Measurements from ENCODE around the gene NMT1. TPM values are rescaled to one million over a fixed set of nuclear protein-coding genes. Genes with fewer than 3 reads are reported as not detected.

The NMT1 gene
- total RNA-seq, 1 experiment from 2014 or later: 173 TPM

DNA sequence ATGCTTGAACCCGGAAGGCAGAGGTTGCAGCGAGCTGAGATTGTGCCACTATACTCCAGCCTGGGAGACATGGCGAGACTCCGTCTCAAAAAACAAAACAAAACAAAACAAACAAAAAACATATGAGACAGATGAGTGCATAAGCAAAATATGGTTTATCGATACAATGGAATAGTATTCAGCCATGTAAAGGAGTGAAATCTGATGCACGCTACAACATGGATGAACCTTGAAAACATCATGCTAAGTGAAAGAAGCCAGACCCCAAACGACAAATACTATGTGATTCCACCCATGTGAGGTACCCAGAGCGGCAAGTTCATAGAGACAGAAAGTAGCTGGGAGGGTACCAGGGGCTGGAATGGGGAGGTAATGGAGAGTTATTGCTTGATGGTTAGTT, 64.4 kb downstream of the NMT1 start:
- peak overlapping the region; percentile 13 for H3K27ac Mint-ChIP-seq (ENCODE audit: unreplicated experiment)

DNA sequence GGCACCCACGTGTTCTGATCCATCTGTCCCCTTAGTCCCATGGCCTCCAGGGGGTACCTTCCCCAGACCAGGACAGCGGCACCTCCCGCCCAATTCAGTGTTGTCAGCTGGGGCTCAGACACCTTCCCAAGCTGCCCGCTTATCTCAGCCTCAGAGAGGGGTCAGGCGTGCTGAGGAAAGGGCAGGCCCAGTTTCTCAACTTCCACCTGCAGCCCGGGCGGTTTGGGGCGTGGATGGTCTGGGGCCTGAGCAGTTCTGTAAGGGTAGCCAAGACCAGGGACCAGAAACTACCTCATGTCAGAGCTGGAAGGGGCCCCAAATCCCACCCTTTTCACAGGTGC, 66.1 kb downstream of the NMT1 start:
- Mint-ChIP-seq H3K27ac (ENCODE audit: unreplicated experiment) (peak overlapping the region; percentile 97), H3K36me3 (ENCODE audit: insufficient read depth, unreplicated experiment) (peaks cover 42% of the 10 kb centered on the region), H3K4me1 (ENCODE audit: low read depth, unreplicated experiment) (peaks cover 44% of the 10 kb centered on the region), H3K27me3 (ENCODE audit: insufficient read depth, unreplicated experiment) (no peaks in the 10 kb centered on the region), H3K9me3 (ENCODE audit: unreplicated experiment) (no peaks in the 10 kb centered on the region), H3K4me3 (ENCODE audit: unreplicated experiment) (peak overlapping the region; percentile 23)
- H3K27me3 ChIP-seq (replicated peaks; ENCODE audit: control insufficient read depth, insufficient read depth, low read length): no peaks in the 10 kb centered on the region
- no peaks in the 10 kb centered on the region; the same call in 1 of the 2 replicates for H3K36me3 ChIP-seq (ENCODE audit: control insufficient read depth, insufficient read depth, low read length)
- peaks cover 75% of the 10 kb centered on the region for H3K4me1 ChIP-seq
- no TSS peak for BruUV-seq (replicated peaks)
- DNase-seq: no peak
- H3K4me3 ChIP-seq (ENCODE audit: low read depth, low read length): no peak overlapping the region
- ChIA-PET CTCF (interaction anchor here (0.6 to 1.3 kb wide), 2 partner anchors 8 to 169 kb away, joined by 3 to 5 read pairs; partner anchors contain the start of gene ACBD4), POLR2A (interaction anchor here (1.4 kb wide), 1 partner anchor 21 kb away, joined by 3 read pairs; the partner anchor contains the start of gene HEXIM1)
- H3K9me3 ChIP-seq: no peaks in the 10 kb centered on the region
- TF ChIP-seq, protein P1, sequence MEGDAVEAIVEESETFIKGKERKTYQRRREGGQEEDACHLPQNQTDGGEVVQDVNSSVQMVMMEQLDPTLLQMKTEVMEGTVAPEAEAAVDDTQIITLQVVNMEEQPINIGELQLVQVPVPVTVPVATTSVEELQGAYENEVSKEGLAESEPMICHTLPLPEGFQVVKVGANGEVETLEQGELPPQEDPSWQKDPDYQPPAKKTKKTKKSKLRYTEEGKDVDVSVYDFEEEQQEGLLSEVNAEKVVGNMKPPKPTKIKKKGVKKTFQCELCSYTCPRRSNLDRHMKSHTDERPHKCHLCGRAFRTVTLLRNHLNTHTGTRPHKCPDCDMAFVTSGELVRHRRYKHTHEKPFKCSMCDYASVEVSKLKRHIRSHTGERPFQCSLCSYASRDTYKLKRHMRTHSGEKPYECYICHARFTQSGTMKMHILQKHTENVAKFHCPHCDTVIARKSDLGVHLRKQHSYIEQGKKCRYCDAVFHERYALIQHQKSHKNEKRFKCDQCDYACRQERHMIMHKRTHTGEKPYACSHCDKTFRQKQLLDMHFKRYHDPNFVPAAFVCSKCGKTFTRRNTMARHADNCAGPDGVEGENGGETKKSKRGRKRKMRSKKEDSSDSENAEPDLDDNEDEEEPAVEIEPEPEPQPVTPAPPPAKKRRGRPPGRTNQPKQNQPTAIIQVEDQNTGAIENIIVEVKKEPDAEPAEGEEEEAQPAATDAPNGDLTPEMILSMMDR (IDR thresholded peaks at IDR 0.05; ENCODE audit: insufficient read depth in 1 of 2, low read depth in 1 of 2, low read length in 1 of 2, severe bottlenecking in 1 of 2, unreplicated experiment in 1 of 2): no peak
- intact Hi-C loops (cut with micrococcal nuclease; ENCODE audit: unreplicated experiment): no loop called here

More for the DNA sequence above, 64.4 kb downstream of the NMT1 start:
- no peaks in the 10 kb centered on the region for H3K27me3 Mint-ChIP-seq (ENCODE audit: insufficient read depth, unreplicated experiment)
- no peak for DNase-seq
- no peaks in the 10 kb centered on the region; the same call in 1 of the 2 replicates for H3K36me3 ChIP-seq (ENCODE audit: control insufficient read depth, insufficient read depth, low read length)
- no peak overlapping the region for H3K4me3 Mint-ChIP-seq (ENCODE audit: unreplicated experiment)
- ChIA-PET CTCF (interaction anchor here (2.7 kb wide), 1 partner anchor 10 kb away, joined by 8 read pairs; the partner anchor contains the start of gene ACBD4), POLR2A (no interaction called here)
- H3K4me1 ChIP-seq: peaks cover 69% of the 10 kb centered on the region
- H3K4me3 ChIP-seq (ENCODE audit: low read depth, low read length): no peak overlapping the region
- intact Hi-C loops (cut with micrococcal nuclease; ENCODE audit: unreplicated experiment): no loop called here
- H3K9me3 ChIP-seq: no peaks in the 10 kb centered on the region
- no TSS peak for BruUV-seq (replicated peaks)
- H3K27me3 ChIP-seq (replicated peaks; ENCODE audit: control insufficient read depth, insufficient read depth, low read length): no peaks in the 10 kb centered on the region
- H3K9me3 Mint-ChIP-seq (ENCODE audit: unreplicated experiment): no peaks in the 10 kb centered on the region
- H3K36me3 Mint-ChIP-seq (ENCODE audit: insufficient read depth, unreplicated experiment): peaks cover 39% of the 10 kb centered on the region
- TF ChIP-seq, protein P1 (IDR thresholded peaks at IDR 0.05; ENCODE audit: insufficient read depth in 1 of 2, low read depth in 1 of 2, low read length in 1 of 2, severe bottlenecking in 1 of 2, unreplicated experiment in 1 of 2): no peak
- H3K4me1 Mint-ChIP-seq (ENCODE audit: low read depth, unreplicated experiment): peaks cover 34% of the 10 kb centered on the region

DNA sequence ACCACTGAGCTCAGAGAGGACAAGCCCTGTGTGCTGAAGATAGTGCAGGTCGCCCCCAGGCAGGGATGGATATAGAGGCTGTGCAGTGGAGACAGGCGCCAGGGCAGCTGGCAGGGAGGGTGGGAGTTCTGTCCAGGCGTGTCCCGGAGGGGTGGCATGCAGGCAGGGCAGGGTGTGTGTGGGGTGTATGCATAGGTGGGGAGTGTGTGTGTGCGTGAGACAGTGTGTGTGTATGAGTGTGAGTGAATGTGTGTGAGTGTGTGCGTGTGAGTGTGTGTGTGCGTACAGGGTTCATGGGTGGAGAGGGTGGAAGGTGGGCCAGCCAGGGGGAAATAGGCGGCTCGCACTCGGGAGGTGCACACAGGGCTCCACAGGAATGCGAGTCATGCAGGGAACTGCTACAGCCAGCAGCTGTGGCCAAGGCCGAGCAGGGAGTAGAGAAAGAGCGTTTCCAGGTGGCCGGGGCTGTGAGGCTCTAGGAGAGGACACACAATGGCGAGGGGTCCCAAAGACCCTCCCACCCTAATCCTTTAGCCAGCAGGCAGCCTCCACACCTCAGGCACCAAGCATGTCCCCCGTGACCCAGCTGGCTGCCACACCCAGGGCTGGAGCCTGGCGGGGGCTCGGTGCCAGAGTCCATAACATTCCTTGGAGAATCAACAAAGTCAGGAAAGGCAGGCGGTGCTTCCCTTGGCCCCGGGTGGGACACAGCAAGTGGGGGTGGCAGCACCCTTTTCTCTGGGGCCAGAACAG, 66.6 kb downstream of the NMT1 start:
- H3K4me1 Mint-ChIP-seq (ENCODE audit: low read depth, unreplicated experiment): peaks cover 43% of the 10 kb centered on the region
- no peaks in the 10 kb centered on the region for H3K27me3 Mint-ChIP-seq (ENCODE audit: insufficient read depth, unreplicated experiment)

More for the DNA sequence above, 66.6 kb downstream of the NMT1 start:
- H3K4me3 ChIP-seq (ENCODE audit: low read depth, low read length): no peak overlapping the region
- Mint-ChIP-seq H3K9me3 (ENCODE audit: unreplicated experiment) (no peaks in the 10 kb centered on the region), H3K36me3 (ENCODE audit: insufficient read depth, unreplicated experiment) (peaks cover 43% of the 10 kb centered on the region), H3K27ac (ENCODE audit: unreplicated experiment) (peak overlapping the region; percentile 97), H3K4me3 (ENCODE audit: unreplicated experiment) (peak overlapping the region; percentile 23)
- peaks cover 69% of the 10 kb centered on the region for H3K4me1 ChIP-seq
- BruUV-seq (replicated peaks): no TSS peak
- DNase-seq: peak; percentile 53 to 74
- TF ChIP-seq, protein P1 (IDR thresholded peaks at IDR 0.05; ENCODE audit: insufficient read depth in 1 of 2, low read depth in 1 of 2, low read length in 1 of 2, severe bottlenecking in 1 of 2, unreplicated experiment in 1 of 2): no peak
- intact Hi-C loops (cut with micrococcal nuclease; ENCODE audit: unreplicated experiment): no loop called here
- no peaks in the 10 kb centered on the region for H3K27me3 ChIP-seq (replicated peaks; ENCODE audit: control insufficient read depth, insufficient read depth, low read length)
- no peaks in the 10 kb centered on the region for H3K9me3 ChIP-seq
- H3K36me3 ChIP-seq (ENCODE audit: control insufficient read depth, insufficient read depth, low read length): no peaks in the 10 kb centered on the region; the same call in 1 of the 2 replicates
- POLR2A ChIA-PET: interaction anchor here (1.4 kb wide), 1 partner anchor 21 kb away, joined by 3 read pairs; the partner anchor contains the start of gene HEXIM1
- CTCF ChIA-PET: interaction anchor here (0.5 to 1.3 kb wide), 3 partner anchors 8 to 170 kb away, joined by 3 to 5 read pairs (median 4); partner anchors contain the start of gene ACBD4

Data from Caco-2 (cell line).